Endothelial cell (in vitro differentiated cells): Measurements from ENCODE around the gene SLC6A11. TPM values are rescaled to one million over a fixed set of nuclear protein-coding genes. Genes with fewer than 3 reads are reported as not detected.
A peak's percentile ranks its signal among the peaks of the same experiment; 100 is the strongest.

ENCODE experiments used
- DNase-seq: peaks from one replicate; pipeline ENCODE4 v3.0.0; 2021; ENCODE audit warnings: low spot score
- H3K27ac Mint-ChIP-seq: one replicate; pipeline ENCODE4 v1.8.0; 2021; ENCODE audit warnings: mixed read lengths, inconsistent platforms; ENCODE audit not compliant: unreplicated experiment
- H3K27me3 Mint-ChIP-seq: one replicate; pipeline ENCODE4 v1.8.0; 2021; ENCODE audit warnings: mild to moderate bottlenecking, moderate library complexity, mixed read lengths, inconsistent platforms; ENCODE audit not compliant: unreplicated experiment
- H3K36me3 Mint-ChIP-seq: one replicate; pipeline ENCODE4 v1.8.0; 2021; ENCODE audit warnings: mild to moderate bottlenecking, low read depth, mixed read lengths, inconsistent platforms; ENCODE audit not compliant: unreplicated experiment
- H3K4me1 Mint-ChIP-seq: one replicate; pipeline ENCODE4 v1.8.0; 2021; ENCODE audit warnings: mild to moderate bottlenecking, mixed read lengths, inconsistent platforms; ENCODE audit not compliant: unreplicated experiment
- H3K4me3 Mint-ChIP-seq: one replicate; pipeline ENCODE4 v1.8.0; 2021; ENCODE audit warnings: mild to moderate bottlenecking, mixed read lengths, inconsistent platforms; ENCODE audit not compliant: unreplicated experiment
- H3K9me3 Mint-ChIP-seq: one replicate; pipeline ENCODE4 v1.8.0; 2021; ENCODE audit warnings: mixed read lengths, inconsistent platforms; ENCODE audit not compliant: unreplicated experiment
- total RNA-seq: library from RNA; stranded (reverse); fragmentation: NEBNext Ultra II Directional; extraction: Animal tissue kit (Norgen Biotek cat#: 25700); gene quantifications from one replicate; pipeline ENCODE4 v1.2.1, GENCODE V29; 2021; ENCODE audit not compliant: unreplicated experiment
- TF ChIP-seq, protein P1 (sequence below): fragments of 200-600 bp; sonication (generic); IDR thresholded peaks from one replicate; pipeline ENCODE4 v1.5.0; 2021; ENCODE audit warnings: antibody characterized with exemption; ENCODE audit not compliant: unreplicated experiment

Gene SLC6A11
- total RNA-seq, 1 donor from 2014 or later: 0.15 TPM

DNA sequence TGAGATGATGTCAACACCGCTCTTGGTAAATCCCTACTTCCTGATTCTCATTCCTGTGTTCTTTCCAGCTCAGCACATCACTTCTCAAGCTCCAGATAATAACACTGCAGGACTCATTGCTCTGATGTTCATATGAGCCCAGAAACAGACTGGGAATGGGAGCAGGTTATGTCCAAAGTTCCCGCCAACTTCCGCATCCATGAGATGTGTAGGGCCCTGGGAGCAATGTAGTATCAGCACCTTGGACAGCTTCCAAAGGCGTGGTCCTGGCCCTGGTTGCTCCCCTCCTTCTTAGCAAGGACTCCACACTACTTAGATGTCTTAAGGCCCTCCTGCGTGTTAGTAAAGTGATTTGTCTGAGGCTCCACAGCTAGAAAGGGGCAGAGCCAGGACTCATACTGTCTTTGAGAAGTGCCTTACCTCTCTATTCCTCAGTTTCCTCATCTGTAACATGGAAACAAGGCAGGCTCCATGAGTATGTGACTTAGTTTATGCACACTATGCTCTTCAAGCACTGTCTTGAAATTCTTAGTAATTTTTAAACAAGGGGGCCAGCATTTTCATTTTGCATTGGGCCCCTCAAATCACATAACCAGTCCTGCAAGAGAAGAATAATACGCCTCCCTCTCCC lies 148.6 kb downstream of the SLC6A11 start:
- Mint-ChIP-seq H3K27me3 (peaks cover 4% of the 10 kb centered on the region), H3K4me1 (no peaks in the 10 kb centered on the region), H3K36me3 (no peaks in the 10 kb centered on the region), H3K9me3 (no peaks in the 10 kb centered on the region), H3K27ac (no peak overlapping the region), H3K4me3 (no peak overlapping the region)
- TF ChIP-seq, protein P1, sequence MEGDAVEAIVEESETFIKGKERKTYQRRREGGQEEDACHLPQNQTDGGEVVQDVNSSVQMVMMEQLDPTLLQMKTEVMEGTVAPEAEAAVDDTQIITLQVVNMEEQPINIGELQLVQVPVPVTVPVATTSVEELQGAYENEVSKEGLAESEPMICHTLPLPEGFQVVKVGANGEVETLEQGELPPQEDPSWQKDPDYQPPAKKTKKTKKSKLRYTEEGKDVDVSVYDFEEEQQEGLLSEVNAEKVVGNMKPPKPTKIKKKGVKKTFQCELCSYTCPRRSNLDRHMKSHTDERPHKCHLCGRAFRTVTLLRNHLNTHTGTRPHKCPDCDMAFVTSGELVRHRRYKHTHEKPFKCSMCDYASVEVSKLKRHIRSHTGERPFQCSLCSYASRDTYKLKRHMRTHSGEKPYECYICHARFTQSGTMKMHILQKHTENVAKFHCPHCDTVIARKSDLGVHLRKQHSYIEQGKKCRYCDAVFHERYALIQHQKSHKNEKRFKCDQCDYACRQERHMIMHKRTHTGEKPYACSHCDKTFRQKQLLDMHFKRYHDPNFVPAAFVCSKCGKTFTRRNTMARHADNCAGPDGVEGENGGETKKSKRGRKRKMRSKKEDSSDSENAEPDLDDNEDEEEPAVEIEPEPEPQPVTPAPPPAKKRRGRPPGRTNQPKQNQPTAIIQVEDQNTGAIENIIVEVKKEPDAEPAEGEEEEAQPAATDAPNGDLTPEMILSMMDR: no peak
- peak; percentile 54 for DNase-seq

DNA sequence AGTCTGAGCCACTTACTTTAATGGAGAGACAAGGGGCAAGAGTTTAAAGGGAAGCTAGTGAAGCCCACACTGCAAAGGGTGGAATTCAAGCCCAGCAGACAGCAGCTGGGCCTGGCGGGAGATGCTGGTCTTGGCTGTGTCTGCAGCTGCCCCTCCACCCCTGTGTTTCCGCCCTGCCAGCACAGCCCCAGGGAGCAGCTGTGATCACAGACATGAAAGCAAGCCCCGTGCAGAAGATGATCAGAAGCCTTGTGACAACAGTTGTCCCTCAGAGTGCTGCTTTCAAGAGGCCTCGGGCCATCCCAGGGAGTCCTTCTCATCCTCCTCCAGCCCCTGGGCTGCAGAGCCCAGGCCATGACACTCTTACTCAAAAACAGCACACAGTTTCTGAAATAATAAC lies 152.4 kb downstream of the SLC6A11 start:
- TF ChIP-seq, protein P1: no peak
- Mint-ChIP-seq H3K27me3 (peaks cover 11% of the 10 kb centered on the region), H3K9me3 (no peaks in the 10 kb centered on the region), H3K36me3 (no peaks in the 10 kb centered on the region), H3K4me1 (peaks cover 8% of the 10 kb centered on the region), H3K27ac (no peak overlapping the region), H3K4me3 (no peak overlapping the region)
- no peak for DNase-seq

DNA sequence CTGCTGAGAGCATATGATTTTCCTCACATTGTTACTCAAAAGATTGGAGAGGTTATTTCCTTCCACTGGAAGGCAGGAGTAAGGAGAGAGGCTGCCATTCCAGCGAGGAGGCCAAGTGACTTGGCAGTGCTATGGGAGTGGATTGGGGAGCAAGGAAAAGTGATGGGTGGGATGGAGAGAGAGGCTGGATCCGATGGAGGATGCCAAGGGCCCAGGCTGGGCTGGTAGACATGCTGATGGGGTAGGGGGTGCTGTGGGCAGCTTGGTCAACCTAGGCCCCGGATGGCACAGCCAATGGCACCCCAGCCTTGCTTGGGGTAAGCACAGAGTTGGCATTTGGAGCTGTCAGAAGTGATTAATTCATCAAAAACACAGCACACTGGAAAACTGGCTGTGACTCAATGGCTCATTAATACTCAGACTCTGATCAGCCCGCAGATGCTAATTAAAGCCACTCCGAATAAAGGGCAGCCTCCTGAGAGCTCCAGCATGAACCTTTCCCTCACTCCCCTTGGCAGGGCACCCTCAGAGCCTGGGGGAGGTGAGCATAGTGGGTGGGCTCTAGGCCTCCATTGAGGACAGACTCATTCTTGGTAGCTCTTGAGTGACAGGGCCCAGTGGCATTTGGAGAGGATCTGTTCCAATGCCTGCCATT lies 154.4 kb downstream of the SLC6A11 start:
- H3K4me1 Mint-ChIP-seq: peaks cover 8% of the 10 kb centered on the region
- no peaks in the 10 kb centered on the region for H3K9me3 Mint-ChIP-seq

DNA sequence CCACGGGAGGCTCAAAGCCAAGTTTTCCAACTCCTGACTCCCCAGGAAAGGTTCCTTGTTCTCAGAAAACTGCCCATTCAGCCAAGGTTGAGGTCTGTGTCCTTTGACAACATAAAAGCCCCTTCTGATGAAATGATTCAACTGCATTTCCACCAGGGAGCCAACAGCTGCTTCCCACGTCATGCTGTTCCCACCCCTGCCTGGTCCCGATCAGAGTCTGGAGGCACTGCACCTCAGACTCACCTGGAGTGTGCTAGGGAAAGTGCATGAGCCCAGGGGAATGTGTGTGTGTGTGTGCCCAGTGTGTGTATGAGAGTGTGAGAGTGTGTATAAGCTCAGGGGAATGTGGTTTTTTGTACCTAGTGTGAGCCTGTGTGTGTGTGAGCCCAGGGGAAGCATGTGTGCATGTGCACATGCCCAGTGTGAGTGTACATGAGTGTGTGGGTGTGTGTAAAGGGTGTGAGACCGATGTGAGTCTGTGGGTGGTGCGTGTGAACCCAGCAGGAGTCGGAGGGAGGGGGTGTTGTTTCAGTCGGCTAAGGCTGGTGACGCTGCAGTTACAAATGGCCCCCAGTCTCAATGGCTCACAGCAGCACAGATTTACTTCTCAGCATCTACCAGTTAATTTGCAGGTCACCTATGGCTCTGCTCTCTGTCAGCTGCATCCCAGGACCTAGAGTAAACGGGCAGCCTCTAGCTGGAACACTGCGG lies 156.2 kb downstream of the SLC6A11 start:
- Mint-ChIP-seq H3K4me3 (no peak overlapping the region), H3K4me1 (peaks cover 8% of the 10 kb centered on the region), H3K9me3 (no peaks in the 10 kb centered on the region), H3K27me3 (peaks cover 10% of the 10 kb centered on the region), H3K36me3 (no peaks in the 10 kb centered on the region), H3K27ac (no peak overlapping the region)
- TF ChIP-seq, protein P1: no peak
- no peak for DNase-seq

More for the DNA sequence above, 154.4 kb downstream of the SLC6A11 start:
- TF ChIP-seq, protein P1: no peak
- no peak for DNase-seq
- peaks cover 13% of the 10 kb centered on the region for H3K27me3 Mint-ChIP-seq
- H3K36me3 Mint-ChIP-seq: no peaks in the 10 kb centered on the region
- H3K4me3 Mint-ChIP-seq: no peak overlapping the region
- no peak overlapping the region for H3K27ac Mint-ChIP-seq
